DMS53 (cell line): ENCODE data around the gene PRPF4.
"Not testable (repeated sequence)": the region's sequence is repeated elsewhere in the genome, so short reads cannot be mapped to it uniquely, and the experiment has no call there.

Source experiments
- DNase-seq: peaks from one replicate; lab custom pipeline; 2025; lab: John Stamatoyannopoulos, UW

PRPF4 gene

GRCh38 chr9:113275157-113276131 lies at the start of gene PRPF4, which contains the start of gene CDC26:
TSS of gene PRPF4 (plus strand) at chr9:113275658. CDS start at chr9:113275744, 86 bp downstream.
TSS of gene CDC26 (minus strand) at chr9:113275572. CDS start at chr9:113272507, 3,065 bp downstream.
- DNase-seq, result peak; percentile 98

DNA sequence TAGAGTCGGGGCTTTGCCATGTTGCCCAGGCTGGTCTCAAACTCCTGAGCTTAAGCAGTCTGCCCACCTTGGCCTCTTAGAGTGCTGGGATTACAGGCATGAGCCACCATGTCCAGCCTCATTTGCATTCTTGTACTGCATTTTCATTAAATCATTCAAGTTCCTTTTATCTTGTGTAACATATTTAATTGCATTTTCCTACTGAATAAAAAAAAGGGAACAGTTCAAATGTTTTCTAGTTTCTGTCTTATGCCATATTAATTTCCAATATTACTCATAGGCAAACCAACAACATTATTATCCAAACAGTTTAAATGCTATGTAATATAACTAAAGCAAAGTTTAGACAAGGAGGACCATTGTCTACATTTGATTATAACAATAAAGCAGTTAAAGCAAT lies 48.0 kb upstream of the PRPF4 start:
- DNase-seq, result no peak

GRCh38 chr9:113228130-113228665 lies 47.3 kb upstream of the PRPF4 start:
- DNase-seq, result no peak

DNA sequence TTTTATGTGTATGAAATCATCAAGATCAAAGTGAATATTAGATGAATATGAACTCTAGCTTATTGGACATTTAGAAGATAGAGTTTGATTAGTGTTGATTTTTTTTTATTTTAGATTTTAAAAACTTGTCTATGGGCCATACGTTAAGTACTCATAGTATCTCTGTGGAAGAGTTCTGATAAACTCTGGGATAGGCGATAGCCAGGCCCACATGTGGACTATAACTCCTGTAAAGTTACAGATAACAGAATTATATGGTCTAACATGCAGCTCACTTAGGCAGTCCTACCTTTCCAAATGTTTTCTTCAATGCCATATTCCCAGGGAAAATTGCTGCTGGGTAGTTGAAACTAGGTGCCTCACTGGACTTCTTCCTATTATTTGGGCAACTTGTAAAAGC lies 43.8 kb upstream of the PRPF4 start:
- DNase-seq, result no peak

DNA sequence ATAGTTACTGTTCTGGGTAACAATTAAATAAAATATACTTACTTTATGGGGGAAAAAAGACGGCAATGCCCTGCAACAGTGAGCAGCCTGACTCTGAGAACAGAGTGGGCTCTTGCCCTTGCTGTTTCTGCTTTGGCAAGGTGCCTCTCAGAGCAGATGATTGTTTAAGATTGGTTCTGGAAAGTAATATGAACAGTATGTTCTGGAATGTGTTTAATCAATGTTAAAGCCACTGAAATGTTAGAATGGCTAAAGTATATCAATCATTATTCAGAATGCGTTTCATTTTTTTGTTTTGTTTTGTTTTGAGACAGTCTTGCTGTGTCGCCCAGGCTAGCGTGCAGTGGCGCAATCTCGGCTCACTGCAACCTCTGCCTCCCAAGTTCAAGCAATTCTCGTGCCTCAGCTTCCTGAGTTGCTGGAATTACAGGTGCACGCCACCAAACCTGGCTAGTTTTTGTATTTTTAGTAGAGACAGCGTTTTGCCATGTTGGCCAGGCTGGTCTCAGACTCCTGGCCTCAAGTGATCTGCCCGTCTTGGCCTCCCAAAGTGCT lies 39.7 kb upstream of the PRPF4 start:
- not testable (repeated sequence) for DNase-seq

DNA sequence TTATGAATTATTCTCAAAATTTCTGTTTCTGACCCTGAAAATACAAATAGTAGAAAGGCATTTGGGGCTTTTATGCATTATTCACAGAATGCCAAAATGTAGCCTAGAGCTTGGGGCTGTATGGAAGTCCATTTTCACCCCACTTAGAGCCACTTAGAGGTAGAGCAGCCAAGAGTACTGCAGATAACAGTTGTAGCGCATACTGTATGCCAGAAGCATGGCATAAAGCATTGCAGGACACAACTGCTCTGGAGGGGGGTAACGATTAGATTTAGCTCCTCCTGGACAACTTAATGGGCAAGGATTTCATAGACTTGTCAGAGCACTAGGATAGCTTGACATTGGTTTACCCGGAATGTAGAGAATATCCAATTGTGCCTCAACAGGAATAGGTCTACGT lies 38.4 kb upstream of the PRPF4 start:
- no peak for DNase-seq

GRCh38 chr9:113238202-113238858 lies 37.1 kb upstream of the PRPF4 start:
- DNase-seq, result no peak

GRCh38 chr9:113238859-113239232 lies 36.6 kb upstream of the PRPF4 start:
- DNase-seq, result no peak

DNA sequence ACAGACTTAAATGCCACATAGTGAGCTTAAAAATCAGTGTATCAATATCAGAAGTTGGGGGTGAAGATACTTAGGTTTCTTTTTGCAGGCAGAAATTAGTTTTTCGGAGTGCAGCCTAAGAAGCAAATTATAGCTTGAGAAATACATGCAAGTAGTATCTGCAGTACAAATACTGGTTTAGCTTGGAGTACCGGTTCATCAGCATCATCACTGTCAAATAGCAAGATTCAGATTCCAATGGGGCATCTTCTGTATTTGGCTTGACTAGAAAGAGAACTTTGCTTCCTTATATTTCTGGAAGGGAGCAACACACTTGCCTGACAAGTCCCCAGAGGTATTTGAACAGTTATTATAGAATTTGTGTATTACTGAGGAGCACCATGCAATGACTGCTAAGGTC lies 34.3 kb upstream of the PRPF4 start:
- DNase-seq, result no peak

GRCh38 chr9:113244556-113244955 lies 30.9 kb upstream of the PRPF4 start:
- DNase-seq, result no peak

- no peak for DNase-seq
Measured at GRCh38 chr9:113245894-113246293, 29.6 kb upstream of the PRPF4 start.

- no peak for DNase-seq
Measured at GRCh38 chr9:113246928-113247327, 28.5 kb upstream of the PRPF4 start.

GRCh38 chr9:113247640-113248039 lies 27.8 kb upstream of the PRPF4 start:
- DNase-seq, result no peak

GRCh38 chr9:113249661-113250060 lies 25.8 kb upstream of the PRPF4 start:
- not testable (repeated sequence) for DNase-seq

DNA sequence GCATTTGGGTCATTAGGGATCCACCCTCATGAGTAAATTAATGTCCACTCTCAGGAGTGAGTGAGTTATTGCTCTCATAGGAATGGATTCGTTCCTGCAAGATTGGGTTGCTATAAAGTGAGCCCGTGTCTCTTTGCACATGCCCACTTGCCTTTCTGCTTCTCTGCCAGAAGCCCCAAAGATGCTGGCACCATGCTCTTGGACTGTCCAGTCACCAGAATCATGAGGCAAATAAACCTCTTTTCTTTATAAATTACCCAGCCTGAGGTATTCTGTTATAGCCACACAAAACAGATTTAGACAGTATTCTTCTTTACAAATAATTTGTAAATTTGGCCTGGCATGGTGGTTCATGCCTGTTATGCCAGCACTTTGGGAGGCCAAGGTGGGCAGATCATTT lies 24.7 kb upstream of the PRPF4 start:
- no peak for DNase-seq

- DNase-seq, result no peak
Measured at GRCh38 chr9:113254991-113255390, 20.5 kb upstream of the PRPF4 start.

GRCh38 chr9:113255438-113255837 lies 20.0 kb upstream of the PRPF4 start:
- no peak for DNase-seq

GRCh38 chr9:113257863-113258262 lies 17.6 kb upstream of the PRPF4 start:
- no peak for DNase-seq

- DNase-seq, result no peak
Measured at GRCh38 chr9:113258282-113258681, 17.2 kb upstream of the PRPF4 start.

DNA sequence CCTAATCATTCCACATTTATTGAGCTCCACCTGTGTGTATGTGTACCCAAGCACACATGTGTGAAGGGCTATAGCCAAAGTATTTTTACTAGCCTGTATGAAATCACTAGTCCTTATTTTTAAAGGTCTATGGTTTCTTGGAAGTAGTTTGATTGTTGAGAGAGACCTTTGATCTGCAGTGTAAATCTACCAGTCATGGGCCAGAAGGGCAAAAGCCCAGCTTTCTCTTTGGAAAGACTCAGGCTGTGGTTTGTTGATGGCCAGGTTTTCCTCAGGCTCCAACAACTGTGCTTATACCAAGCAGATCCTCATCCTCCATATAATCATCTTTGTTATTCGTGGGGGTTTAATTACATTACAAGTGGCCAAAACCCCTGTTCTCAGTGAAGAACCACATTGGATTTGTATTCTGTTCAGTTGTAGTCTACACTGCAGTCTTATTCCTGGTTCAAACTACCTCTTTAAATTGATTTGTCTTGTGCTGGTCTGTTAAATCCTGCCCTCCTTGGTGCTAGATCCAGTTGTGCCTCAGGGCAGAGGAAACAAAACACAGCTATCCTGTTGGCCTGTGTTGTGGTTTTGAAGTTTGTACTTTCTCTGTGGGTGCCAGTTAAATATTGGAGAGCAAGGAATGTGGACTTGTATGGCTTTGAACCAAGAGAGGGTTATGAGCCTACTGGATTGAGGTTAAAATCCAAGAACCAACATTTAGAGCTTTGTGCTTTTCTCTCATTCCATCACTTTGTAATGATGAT lies 13.4 kb upstream of the PRPF4 start:
- DNase-seq, result no peak

DNA sequence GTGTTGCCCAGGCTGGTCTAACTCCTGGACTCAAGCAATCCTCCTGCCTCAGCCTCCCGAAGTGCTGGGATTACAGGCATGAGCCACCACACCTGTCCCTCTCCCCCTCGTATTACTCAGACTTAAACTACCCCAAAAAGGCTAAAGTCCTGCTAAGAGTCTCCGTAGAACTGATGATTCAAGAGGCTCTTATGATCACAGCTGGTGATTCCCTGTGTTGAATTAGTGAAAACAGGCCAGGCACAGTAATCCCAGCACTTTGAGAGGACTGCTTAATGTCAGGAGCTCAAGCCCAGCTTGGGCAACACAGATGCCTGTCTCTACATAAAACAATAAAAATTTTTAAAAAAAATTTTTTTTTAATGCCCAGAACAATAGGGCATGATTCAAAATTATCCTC lies 9.3 kb upstream of the PRPF4 start:
- peak; percentile 33 for DNase-seq
